AG20443 (cell line): Measurements from ENCODE around the gene SNRPD2.
A peak's percentile ranks its signal among the peaks of the same experiment; 100 is the strongest.
"Not testable (repeated sequence)": the region's sequence is repeated elsewhere in the genome, so short reads cannot be mapped to it uniquely, and the experiment has no call there.

ENCODE experiments used
- DNase-seq: peaks from one replicate; pipeline ENCODE4 v3.0.0; 2012; ENCODE audit warnings: low spot score, mixed read lengths

The SNRPD2 gene

DNA sequence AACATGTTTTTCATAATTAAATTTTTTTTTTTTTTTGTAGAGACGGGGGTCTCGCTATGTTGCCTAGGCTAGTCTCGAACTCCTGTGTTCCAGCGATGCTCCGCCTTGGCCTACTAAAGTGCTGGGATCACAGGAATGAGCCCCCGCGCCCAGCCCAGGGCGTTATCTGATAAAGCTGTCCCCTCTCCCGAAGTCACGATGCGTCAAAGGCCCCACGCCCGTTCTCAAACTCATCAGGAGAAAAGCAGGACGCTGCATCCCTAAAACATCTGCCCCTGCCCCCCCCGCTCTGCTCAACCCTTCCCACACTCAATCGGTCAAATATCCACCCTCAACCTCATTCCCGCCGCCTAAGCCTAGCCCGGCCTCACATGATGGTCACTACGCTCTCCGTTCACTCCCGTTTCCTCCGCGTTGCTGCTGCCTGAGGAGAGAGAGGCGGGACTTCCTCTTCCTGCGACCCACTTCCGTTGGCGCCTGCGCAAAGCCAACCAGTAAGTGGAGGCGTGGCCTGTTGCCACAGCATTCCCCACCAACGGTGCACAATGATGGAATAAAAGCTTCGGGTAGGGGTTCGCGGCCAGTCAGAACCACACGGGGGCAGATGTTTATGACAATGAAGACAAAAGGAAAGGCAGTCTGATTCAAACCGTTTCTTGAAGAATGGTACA, at the start of gene SNRPD2:
Gene SNRPD2, minus strand, starts transcription at position 438 of the 671 bp plus-strand sequence. Its CDS starts 65 bp downstream, at position 373.
- DNase-seq: peak; percentile 96

DNA sequence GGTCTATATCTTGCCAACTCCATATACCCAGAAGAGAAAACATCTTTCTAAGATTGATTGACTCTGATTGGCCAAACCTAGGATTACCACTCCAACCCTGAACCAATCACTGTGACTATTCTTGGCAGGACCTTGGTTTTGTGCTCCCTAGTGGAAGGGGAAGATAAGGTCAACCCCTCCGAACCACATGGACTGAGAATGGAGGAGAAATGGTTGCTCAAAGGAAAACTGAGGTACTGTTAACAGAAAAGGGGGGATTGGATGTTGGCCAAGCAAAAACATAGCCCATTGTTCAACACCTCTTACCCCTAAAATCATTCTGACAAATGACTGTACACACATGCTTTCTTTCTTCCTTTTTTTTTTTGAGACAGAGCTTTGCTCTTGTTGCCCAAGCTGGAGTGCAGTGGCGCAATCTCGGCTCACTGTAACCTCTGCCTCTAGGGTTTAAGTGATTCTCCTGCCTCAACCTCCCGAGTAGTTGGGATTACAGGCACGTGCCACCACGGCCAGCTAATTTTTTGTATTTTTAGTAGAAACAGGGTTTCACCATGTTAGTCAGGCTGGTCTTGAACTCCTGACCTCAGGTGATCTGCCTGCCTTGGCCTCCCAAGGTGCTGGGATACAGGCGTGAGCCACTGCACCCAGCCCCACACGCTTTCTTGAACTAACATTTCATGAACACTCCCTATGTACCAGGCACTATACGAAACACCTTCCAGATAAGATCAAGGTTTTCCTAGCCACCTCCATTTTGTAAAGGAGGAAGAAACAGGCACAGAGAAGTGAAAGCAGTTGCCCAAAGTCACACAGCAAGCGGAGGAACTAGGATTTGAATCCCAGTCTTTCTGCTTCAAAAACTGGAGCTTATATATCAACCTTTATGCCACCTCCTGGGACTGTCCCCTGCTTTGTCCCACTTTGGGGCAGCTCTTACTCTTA, 48.0 kb upstream of the SNRPD2 start:
- no peak for DNase-seq

DNA sequence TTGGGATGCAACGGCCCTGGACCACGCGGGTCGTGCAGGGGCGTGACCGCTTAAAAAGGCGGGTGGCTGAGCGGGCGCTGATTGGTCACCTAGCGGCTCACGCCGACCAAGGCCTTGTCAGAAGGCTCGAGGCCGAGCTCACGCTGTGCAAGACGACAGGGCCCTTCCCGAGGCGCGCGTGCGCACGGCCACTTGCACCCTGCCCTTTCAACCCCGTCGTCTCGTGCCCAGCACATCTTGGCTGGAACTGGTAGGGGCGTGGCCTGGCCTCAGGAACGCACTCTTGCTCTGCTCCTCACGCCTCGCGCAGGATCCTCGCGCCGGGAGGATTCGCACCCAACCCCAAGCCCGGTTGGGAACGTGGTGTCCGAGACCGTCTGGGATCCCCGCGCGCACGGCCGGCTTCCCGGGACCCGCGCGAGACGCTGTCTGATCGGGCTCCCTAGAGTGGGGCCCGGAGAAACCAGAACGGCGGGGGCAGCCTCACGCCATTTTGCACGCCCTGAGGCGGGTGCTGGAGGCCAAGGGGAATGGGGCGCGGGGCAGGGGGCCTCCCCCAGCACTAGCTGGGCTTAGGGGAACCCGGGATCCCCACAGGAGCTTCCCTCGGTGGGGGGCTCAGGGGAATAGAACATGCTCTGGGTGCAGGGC, 41.5 kb upstream of the SNRPD2 start, which contains the start of gene MEIOSIN:
Gene MEIOSIN, plus strand, starts transcription at position 280 of the 651 bp plus-strand sequence. CDS start 1,938 bp downstream, outside the sequence.
- no peak for DNase-seq

DNA sequence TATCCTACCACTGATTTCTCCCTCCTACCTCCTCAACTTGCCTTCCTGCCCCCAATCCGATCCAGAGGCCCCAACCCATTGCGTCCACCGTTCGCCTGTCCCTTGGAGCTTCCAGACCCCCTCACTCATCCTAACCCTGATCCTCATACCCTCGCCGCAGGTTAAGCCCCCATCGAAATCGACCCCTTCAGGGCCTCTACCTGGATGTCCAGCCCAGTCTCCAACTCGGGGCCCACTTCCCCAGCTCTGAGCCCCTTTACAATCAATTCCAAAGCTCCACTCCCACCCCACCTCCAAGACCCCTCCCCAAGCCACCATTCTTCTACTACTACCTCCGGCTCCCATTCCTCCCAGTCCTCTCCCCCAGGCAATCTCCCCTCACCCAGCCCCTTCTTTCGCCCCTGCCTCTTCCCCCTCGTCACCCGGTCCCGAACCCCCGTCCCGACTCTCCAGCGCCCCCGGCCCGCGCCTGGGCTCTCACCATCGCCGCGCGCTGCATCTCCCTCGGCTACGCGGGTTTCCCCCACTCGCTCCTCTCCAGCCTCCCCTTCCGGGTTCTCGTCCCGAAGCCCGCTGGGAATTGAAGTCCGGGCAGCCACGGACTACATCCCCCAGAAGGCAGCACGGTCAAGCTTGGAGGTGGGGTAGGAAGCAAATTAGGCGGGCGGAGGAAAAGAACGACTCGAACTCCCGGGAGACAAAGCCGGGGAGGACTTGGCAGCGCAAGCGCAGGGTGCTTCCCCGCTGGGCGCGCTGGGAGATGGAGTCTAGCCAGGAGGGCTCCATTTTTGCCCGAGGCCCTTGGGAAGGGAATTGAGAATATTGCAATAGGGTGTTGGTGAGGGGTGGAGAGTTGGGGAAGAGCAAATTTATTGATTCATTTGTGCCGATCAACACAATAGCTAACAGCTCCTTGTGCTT, 38.9 kb upstream of the SNRPD2 start, which contains the start of gene FBXO46:
Gene FBXO46, minus strand, starts transcription at position 529 of the 921 bp plus-strand sequence. CDS start 17,401 bp downstream, outside the sequence.
- DNase-seq: peak; percentile 96

DNA sequence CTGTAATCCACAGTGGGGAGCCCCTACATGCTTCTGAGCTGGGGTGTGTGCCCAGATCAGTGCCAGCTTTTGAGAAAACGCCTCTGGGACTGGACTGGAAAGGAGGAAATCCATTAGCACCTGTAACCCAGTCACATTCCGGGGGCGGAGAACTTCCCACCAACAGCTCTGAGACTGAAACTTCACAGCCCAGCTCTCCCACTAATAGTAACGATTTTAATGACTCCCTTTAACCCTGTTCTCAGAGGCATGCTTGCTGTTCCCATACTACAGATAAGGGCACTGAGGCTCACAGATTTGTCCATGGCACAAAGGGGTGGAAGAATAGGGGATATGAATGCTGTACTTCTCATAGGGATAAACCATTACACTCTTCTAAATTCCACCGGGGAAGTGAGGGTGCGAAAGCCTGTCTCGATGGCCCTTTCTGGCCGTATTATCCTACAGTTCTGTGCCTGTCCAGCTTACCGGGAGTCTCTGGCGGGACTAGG, 38.1 kb upstream of the SNRPD2 start:
- DNase-seq: no peak

DNA sequence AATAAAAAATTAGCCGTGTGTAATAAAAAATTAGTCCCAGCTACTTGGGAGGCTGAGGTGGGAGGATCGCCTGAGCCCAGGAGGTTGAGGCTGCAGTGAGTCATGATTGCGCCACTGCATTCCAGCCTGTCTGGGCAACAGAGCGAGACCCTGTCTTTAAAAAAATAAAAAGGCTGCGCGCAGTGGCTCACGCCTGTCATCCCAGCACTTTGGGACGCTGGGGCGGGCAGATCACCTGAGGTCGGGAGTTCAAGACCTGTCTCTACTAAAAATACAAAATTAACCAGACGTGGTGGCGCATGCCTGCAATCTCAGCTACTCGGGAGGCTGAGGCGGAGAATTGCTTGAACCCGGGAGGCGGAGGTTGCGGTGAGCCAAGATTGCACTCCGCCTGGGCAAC, 36.9 kb upstream of the SNRPD2 start:
- not testable (repeated sequence) for DNase-seq

DNA sequence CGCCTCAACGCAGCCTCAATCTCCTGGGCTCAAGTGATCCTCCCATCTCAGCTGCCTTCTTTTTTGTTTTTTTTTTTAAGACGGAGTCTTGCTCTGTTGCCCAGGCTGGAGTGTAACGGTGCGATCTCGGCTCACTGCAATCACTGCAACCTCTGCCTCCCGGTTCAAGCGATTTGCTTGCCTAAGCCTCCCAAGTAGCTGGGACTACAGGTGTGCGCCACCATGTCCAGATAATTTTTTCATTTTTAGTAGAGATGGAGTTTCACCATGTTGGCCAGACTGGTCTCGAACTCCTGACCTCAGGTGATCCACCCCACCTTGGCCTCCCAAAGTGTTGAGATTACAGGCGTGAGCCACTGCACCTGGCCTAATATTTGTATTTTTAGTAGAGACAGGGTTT, 28.3 kb upstream of the SNRPD2 start:
- not testable (repeated sequence) for DNase-seq

DNA sequence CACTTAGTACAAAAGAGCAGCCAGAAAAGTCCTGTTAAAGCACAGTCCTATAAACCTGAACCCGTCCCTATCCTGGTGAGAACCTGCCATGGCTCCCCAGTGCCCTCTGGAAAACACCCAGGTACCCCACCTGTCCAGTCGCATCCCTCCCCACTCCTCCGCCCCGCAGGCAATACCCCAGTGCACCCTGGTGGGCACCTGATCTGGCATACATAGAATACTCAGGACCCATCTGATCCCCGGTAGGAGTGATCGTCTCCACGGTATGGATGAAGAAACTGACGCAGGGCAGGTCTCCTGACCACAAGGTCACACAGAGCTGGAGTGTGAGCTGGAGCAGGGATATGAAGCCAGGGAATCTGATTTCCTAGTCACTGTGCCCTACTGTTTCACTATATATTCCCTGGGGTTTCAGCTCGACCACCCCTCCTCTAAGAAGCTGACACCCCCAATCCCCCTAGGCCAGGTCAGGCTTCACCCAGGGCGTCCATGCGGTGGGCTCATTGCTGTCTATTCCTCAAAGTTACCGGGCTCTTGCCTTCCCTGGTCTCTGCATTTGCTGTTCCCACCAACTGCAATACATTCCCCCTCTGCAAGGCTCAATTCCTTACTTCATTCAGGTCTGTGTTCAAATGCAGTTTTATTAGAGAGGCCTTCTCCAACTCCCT, 26.4 kb upstream of the SNRPD2 start:
- no peak for DNase-seq

DNA sequence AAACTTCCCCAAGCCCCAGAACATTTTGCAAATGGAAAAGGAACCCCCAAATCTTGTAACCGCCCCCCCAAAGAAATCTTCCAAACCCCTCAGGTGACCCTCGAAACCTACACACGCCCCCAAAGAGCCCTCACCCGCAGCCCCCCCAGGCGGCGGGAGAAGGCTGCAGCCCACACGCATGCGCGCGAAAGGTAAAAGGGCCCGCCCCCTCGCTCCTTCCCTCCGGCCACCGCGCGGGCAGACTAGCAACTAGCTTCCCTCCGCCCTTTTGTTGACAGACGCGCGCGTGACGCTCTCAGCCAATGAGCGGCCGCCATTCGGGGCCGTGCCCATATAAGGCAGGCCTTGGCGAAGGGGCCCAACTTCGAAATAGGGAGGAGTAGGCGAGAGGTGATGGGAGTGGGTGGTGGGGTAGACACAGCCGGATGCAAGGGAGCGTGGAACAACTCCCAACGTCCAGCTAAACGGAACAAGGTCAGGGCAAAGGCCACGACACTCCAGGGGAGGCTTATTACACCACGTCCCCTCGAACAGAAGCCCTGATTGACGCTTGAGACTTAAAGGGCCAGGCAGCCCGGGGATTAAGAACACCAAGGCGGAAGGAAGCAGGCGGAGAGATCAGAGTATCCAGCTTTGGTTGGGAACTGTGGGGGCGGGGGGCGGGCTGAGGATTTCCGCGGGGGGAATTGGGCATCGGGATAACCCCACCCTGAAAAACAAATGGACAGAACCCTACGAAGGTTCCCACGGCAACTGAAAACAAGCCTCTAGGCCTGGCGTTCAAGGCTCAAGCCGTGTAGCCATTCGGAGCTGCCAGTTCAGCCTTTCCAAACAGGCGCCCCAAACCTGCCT, 25.6 kb upstream of the SNRPD2 start:
- DNase-seq: peak; percentile 98

DNA sequence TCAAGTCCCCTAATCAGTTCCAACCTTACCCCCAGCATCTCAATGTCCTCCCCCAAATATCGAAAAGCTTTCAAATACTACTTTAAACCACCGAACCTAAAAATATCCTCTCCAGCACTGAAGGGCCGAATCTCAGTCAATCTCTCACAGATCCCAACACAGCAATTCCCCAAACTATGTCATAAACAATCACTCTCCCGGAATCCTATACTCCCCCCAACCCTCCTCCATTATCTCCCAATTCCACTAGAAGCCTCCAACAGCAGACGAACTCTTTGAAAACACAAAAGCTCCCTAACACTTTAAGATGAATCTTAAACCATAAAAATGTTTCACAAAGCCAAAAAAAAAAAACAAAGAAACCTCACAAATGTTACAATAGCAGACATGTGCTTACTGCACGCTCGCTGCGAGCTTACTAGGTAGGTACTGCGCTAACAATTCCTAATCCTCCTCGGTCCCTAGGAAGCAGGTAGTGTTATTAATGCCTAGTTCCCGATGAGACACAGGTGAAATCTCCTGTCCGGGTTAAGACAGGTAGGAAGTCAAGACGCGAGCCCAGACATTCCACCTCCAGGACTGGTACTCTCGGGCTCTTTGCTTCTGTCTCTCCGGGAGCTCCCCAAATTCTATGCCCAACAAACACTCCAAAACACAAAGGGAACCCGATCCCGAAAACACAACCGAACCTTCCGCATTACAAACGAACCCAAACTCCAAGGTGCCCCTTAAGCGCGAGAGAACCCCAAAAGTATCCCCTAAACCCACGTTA, 24.8 kb upstream of the SNRPD2 start:
- no peak for DNase-seq

DNA sequence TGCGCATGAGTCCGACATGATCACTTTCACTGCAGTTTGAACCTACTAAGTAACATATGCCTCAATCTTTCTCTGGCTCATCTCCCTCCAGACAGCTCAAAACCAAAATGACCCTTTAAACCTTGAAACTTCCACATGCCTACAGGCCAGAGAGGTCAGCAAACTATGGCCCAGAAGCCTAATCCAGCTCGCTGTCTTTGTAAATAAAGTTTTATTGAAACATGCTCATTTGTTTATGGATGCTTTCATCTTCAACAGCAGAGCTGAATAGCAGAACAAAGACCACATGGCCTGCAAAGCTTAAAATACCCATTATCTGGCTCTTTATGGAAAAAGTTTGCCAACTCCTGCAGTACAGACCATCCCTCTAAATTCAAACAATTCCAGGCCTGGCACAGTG, 23.4 kb upstream of the SNRPD2 start:
- no peak for DNase-seq

DNA sequence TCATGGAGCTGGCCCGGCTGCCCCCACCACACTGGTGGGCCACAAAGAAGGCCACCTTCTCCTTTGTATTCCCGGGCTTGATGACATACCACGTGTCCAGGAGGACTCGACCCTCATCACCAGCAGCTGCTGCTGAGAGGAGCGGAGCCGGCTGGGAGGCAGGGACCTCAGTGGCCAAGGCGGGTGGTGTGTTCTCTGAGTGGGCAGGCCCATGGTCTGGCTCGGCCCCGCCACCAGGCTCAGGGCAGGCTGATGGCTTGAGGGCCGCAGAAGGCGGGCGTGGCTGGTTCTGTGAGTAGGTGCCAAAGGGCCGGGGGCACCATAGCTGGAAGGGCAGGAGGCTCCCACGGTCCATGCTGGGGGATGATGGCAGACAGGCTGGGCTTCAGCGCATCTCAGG, 21.4 kb upstream of the SNRPD2 start:
- DNase-seq: no peak

DNA sequence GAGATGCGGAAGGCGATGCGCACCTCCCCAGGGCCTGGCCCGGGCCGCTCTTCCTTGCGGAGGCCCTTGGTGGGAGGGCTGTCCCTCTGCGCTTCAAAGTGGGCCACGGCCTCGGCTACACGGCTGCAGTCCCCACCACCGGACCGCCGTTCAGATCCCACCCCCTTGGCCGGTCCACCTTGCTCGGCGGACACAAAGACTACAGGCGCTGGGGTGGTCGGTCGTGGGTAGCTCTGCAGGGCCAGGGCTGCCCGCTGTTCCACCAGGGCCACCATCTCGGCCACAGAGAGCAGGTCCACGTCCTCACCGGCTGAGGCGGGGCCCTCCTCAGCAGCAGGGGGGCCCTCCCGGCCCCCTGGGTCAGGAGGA, 20.9 kb upstream of the SNRPD2 start:
- no peak for DNase-seq

DNA sequence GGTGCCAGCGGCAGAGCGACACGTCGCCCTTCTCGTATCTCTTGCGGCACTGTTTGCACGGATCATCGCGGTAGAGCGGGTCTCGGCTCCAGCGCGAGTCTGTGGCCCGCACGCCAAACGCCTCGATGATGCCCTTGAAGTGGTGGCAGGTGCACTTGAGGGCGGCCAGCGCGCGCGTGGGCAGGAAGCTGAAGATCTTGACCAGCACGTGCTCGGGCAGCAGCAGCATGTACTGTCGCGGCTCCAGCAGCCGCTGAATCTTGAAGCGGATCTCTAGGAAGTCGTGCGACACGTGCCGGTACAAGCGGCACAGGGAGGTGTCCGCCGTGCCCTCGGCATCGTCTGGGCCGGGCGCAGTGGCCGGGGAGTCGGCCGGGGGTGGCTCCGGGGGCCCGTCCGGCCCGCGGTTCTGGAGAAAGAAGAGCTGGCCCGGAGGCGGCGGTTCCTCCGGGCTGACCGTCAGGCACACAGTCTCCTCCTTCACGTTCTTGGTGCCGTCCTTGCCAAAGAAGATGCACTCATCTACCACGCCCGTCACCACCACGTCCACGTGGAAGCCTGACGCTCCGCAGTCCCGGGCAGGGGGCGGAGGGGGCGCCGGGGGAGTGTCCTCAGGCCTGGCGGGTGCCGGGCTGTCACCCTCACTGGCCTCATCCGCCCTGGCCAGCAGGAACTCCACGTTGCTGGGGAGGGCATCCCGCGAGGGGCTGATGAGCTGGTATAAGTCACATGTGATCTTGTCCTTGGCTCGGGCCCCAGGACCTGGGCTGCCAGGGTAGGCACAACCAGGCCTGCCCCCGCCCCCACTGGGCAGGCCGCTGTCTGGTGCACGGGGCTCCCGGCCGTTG, 20.3 kb upstream of the SNRPD2 start:
- no peak for DNase-seq

DNA sequence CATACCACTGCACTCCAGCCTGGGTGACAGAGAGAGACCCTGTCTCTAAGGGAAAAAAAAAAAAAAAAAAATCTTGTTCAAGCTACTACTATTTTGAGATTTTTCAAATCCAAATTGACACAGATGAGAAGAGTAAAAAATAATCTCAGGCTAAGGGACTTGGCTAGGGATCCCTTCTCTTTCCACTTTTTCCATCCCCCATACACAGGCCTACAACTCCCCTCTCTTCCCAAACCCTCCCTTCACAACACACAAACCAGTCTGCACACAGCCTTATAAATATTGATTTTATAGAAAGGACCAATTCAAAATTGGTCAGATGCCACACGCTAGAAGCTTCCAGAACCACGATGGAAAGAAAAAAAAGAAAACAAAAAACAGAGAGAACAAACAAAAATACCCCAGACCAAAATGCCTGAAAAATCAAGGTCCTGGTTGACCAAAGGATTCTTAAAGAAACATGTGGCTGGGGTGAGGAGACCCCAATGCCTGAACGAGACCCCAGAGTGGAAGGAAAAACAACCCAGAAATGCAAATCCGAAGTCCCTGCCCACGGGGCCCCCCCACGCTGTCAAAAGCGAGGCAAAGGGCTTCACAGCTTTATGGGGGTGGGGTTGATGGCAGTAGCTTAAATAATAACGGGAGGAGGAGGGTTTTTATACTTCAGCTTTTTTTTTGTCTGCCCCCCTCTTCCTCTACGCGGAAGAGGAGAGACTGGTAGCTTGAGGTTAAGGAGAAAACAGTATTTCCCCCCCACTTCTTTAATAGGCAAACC, 18.8 kb upstream of the SNRPD2 start:
- DNase-seq: no peak

DNA sequence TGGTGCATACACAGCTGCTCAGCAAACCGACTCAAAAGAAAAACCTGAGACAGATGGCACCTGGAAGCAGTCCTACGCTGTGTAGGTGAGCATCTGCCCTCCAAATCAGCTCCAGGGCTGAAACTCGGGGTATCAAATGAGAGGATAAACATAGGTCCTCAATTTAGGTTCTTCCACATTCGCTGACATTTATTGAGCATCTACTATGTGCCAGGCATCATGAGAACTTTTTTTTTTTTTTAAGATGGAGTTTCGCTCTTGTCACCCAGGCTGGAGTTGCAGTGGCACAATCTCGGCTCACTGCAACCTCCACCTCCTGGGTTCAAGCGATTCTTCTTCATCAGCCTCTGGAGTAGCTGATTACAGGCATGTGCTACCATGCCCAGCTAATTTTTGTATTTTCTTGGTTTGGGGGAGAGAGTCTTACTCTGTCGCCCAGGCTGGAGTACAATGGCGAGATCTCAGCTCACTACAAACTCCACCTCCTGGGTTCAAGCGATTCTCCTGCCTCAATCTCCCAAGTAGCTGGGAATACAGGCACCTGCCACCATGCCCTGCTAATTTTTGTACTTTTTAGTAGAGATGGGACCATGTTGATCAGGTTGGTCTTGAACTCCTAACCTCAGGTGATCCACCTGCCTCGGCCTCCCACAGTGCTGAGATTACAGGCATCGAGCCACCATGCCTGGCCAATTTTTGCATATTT, 14.1 kb upstream of the SNRPD2 start:
- DNase-seq: no peak

DNA sequence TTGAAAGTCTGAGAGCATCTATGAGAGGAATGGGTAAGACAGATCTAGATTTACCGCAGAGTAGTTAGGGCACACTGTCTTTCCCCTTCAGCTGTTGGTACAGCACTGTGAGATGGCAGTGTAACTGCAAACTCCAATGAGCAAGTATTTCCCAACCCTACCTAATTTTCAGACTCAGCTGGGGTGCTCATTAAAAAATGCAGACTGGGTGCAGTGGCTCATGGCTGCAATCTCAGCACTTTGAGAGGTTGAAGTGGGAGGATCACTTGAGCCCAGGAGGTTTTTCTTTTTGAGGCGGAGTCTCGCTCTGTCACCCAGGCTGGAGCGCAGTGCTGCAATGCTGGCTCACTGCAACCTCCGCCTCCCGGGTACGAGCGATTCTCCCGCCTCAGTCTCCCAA, 13.4 kb upstream of the SNRPD2 start:
- DNase-seq: no peak
